Hepatocyte (in vitro differentiated cells): ENCODE data around the gene RABGAP1L.

Experiments used
- EZH2 ChIP-seq: fragments of 200-600 bp; sonication (generic); IDR thresholded peaks from 2 replicates; pipeline ENCODE4 v1.6.1; 2016; ENCODE audit warnings: antibody characterized with exemption, mild to moderate bottlenecking, borderline replicate concordance
- TF ChIP-seq, protein P1 (sequence below): fragments of 200-600 bp; sonication (generic); IDR thresholded peaks from 2 replicates; pipeline ENCODE4 v1.5.1; 2016; ENCODE audit warnings: antibody characterized with exemption, mild to moderate bottlenecking; ENCODE audit not compliant: poor library complexity

DNA sequence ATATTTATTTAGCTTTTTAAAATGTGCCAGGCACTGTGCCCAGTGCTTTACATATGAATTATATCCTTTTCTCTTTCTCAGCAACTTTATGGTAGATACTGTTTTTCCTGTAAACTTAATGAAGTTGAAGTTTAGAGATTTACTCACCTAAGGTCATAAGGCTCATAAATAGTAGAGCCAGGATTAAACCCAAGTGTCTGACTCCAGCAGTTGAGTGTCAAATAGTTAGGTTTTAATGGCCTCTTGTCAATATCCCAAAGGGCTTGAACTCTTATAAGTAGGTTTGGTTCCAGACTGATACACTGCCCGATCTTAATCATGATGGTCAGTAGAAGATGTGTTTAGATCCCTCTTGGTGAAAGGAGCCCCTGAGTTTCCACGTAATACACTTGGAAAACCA is 37.8 kb downstream of the RABGAP1L start:
- TF ChIP-seq, protein P1, sequence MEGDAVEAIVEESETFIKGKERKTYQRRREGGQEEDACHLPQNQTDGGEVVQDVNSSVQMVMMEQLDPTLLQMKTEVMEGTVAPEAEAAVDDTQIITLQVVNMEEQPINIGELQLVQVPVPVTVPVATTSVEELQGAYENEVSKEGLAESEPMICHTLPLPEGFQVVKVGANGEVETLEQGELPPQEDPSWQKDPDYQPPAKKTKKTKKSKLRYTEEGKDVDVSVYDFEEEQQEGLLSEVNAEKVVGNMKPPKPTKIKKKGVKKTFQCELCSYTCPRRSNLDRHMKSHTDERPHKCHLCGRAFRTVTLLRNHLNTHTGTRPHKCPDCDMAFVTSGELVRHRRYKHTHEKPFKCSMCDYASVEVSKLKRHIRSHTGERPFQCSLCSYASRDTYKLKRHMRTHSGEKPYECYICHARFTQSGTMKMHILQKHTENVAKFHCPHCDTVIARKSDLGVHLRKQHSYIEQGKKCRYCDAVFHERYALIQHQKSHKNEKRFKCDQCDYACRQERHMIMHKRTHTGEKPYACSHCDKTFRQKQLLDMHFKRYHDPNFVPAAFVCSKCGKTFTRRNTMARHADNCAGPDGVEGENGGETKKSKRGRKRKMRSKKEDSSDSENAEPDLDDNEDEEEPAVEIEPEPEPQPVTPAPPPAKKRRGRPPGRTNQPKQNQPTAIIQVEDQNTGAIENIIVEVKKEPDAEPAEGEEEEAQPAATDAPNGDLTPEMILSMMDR = no peak
- no peak for TF ChIP-seq EZH2
